GM10266 (cell line): ENCODE results near the gene NRARP.

Experiments
- DNase-seq: peaks from one replicate; pipeline ENCODE4 v3.0.0; 2012; ENCODE audit errors: extremely low spot score
- CTCF ChIP-seq: IDR thresholded peaks from 2 replicates; pipeline ENCODE4 v1.5.1; 2012; ENCODE audit warnings: mild to moderate bottlenecking, low read depth; ENCODE audit not compliant: control insufficient read depth, insufficient read depth; ENCODE audit errors: missing control alignments

NRARP gene

GRCh38 chr9:137252555-137253506 is 49.2 kb downstream of the NRARP start:
- no peak for DNase-seq
- TF ChIP-seq CTCF: no peak

DNA sequence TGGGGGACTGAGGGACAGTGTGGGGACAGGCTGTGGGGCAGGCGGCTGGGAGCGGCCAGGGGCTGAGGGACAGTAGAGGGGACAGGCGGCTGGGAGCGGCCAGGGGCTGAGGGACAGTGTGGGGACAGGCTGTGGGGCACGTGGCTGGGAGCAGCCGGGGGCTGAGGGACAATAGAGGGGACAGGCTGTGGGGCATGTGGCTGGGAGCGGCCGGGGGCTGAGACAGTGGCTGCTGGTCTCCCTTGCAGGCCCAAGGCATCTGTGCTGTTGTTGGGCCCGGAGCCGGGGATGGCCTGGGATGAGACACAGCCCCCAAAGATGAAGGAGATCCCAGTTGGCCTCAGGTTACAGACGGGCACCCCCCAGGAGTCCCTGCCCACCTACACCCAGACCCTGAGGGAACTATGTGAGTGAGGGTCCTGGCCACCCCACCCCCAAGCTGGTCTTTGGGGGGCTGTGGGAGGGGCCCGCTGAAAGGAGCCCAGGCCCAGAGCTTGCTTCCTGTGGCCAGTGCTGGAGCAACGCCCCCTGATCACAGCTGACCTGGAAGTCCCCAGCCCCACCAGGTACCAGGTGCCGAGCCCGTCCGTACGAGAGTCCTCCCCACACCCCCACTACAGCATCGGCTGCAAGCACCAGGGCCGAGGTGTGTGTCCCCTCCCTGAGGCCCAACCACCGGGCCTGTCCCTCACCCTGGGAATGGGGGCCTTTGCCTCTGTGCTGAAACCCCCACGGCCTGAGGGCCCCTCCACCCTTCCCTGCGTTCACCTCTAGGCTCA is 50.4 kb downstream of the NRARP start:
- no peak for TF ChIP-seq CTCF
- DNase-seq: no peak

DNA sequence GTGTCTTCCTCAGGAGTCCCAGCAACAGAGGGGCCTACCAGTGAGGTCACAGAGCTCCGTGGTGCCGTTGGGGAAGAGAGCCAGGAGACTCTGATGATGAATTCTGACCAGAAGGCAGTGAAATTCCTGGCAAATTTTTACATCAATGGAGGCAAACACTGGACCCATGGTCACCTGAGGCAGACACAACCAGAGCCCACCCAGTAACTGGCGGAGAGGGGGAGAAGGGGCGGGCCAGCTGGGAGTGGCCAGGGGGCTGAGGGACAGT is 50.9 kb downstream of the NRARP start, which contains the start of gene STPG3:
TSS of gene STPG3 (plus strand) at position 93 of the 268 bp plus-strand sequence. CDS start at position 94, 1 bp downstream.
- TF ChIP-seq CTCF: no peak
- DNase-seq: no peak

GRCh38 chr9:137250329-137251193 is 51.5 kb downstream of the NRARP start:
- DNase-seq: no peak
- no peak for TF ChIP-seq CTCF
